ENCODE results near the gene YPEL3.
"Not testable (repeated sequence)": the region's sequence is repeated elsewhere in the genome, so short reads cannot be mapped to it uniquely, and the experiment has no call there.

YPEL3 gene

DNA sequence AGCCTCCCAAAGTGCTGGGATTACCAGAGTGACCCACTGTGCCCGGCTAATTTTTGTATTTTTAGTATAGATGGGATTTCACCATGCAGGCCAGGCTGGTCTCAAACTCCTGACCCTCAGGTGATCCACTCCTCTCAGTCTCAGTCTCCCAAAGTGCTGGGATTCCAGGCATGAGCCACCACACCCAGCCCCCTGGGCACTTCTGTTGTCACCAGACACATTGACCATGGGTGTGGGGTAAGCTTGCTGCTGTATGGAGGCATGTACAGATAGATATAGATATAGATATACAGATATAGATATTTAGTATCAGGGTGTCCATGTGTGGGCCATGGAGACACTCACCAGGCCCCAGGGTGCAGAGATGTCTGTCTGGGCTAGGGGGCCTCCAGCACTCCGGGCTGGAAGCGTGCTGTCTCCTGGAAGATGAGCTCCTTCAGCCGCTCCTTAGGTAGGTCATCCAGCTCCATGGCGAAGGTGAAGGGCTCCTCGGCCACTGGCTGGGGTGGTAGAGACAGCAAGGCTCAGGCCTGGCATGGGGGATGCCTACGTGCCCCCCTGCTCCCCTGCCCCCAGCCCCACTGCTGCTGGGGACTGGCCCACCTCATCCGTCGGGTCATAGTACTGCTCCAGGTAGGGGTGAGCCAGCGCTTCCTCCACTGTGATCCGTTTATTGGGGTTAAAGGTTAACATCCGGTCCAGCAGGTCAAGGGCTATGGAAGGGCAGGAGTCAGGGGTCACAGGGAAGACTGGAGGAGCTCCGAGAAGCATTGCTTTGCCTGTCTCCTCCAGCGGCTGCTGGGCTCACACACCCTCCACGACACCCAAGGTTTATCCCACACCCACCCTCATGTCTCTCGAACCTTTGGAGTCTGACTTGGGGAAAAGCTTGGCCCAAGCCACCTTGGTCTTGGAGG lies 20.5 kb upstream of the YPEL3 start:
- DNase-seq (ENCODE audit: low read depth) = no peak

DNA sequence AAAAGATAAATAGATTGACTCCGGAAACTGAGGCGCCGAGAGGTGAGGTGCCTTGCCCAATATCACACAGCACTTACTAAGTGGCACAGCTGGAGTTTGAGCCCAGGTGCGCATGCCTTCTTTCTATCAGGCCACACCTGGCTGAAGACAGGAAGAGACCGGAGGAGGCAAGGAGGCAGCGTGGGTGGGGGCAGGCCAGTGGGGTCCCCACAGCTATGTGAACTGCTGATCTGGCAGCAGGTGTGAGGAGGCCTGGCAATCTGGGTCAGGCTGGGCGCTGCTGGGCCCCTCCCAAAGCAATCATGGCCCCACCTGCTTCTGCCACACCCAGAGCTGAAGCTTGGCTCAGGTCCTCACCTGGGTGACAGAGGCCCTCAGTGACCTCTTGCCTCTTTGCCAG lies 19.2 kb upstream of the YPEL3 start:
- DNase-seq (ENCODE audit: low read depth) = no peak

DNA sequence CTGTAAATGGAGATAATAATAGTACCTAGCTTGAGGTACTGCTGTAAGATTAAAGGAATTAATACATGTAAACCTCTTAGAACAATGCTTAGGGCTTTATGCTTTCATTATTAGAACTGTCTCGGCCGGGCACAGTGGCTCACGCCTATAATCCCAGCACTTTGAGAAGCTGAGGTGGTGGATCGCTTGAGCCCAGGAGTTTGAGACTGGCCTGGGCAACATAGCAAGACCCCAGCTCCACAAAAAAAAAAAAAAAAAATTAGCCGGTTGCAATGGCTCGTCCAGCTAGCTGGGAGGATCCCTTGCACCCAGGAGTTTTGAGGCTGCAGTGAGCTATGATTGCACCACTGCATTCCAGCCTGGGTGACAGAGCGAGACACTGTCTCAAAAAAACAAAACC lies 18.8 kb upstream of the YPEL3 start:
- not testable (repeated sequence) for DNase-seq (ENCODE audit: low read depth)

DNA sequence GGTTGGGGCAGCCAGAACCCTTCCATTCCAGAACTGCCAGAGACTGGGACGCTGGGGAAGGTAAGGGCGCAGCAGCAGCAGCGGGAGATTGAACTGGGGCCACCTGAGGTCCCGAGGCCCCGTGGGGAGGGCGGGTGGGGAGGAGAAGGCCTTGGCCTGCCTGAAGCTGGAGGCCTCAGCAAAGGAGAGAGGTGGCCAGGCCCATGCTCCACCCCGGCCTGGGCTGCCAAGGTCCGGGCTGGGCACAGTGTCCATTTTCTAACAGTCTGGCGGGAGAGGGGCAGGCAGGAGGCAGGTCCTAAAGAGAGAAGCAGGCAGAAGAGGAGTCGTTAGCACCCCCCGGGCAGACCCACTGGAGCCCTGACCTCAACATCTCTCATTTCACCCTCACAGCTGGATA lies 18.4 kb upstream of the YPEL3 start:
- DNase-seq (ENCODE audit: low read depth) = no peak

DNA sequence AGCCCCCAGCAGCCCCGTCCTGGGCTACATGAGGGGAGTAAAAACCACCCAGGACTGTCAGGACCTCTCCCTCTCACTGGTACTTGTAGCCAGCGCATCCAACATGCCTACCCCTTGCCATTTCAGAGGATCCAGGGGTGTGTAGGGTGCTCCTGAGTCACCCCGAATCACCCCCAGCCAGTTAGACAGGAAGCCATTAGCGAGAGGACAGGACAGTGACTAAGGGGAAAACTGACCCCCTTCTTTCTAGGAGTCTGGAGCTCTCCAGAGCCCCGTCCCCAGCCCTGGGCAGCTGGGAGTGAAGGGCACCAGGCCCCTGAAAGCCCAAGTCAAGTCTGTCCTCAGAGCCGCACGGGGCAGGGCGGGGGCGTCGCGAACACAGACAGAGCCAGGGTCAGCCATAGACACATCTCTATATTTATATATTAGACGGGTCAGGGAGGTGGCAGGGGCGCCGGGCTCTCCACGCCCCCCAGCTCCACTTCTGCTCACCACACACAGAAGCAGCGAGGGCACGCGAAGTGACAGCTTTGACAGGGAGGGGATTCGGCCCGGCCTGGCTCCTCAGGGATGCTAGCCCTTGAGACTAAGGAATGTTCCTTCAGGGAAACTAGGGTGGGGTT lies 17.8 kb upstream of the YPEL3 start:
- DNase-seq (ENCODE audit: low read depth) = no peak

DNA sequence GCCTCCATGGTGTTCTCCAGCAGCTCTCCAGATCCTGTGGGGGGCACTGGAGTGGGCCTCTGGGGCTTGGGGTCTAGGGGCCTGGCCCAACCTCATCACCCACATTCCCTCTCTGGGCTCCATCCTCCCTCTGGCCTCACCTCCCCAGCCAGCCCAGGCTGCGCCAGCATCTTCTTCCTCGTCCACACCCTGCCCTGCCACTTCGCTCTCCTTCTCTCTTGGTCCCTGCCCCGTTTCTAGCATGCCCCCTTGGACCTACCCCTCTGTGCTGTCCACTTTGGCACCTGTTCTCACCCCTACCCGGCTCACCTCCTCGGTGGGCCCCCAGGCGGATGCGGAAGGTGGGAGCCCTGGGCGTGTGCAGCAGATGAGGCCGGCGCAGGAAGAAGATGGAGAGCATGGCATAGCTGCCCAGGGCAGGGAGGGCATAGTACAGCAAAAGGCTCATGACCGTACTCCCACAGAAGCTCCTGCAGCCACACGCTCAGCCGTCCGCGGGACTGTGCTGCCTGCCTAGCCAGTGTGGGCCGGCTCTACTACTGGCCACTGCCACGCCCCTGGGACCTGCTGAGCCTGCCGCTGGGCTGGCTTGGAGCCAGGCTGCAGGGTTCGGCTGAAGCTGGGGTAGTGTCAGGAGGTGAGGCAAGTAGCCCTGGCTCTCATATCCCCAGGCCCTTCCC lies 17.2 kb upstream of the YPEL3 start, which contains the start of gene GDPD3:
GDPD3 (minus strand) TSS at position 507 of the 680 bp plus-strand sequence; CDS start at position 448, 59 bp downstream.
- DNase-seq (ENCODE audit: low read depth) = no peak

DNA sequence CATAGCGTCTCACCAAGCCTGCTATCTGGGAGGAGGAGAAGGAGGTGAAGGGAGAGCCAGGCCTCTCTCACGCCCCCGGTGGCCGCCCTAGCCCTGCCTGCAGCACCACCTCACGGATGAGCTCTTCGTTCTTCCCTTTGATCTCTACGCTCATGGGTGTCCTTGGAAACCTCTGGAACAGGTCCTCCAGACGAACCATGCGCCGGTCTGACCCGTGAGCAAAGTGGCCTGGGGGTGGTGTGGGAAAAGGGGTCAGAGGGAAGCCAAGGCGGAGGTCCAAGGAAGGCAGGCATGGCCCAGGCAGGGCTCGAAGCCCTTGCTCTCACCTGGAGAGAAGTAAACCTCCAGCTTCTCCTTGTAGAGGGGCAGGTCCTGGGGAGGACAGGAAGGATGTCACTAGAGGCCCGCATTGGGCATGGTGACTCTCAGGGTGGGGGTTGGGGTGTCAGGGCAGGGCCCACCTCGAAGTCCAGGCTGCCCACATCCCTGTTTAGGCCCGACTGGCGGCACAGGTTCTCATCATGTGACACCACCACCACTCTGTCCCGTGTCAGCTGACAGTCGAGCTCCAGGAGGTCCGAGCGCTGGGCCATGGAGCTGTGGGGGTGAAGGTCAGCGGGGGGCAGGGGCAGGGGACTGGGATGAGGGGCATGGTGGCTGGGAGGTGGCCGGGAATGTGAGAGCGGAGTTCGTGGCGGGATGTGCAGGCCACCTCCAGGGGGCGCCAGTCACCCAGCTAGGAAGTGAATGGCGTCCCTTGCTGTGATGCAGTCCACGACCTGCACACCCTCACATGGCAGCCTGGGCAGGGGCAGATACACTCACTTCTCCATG lies 16.4 kb upstream of the YPEL3 start:
- DNase-seq (ENCODE audit: low read depth) = peak; percentile 37

DNA sequence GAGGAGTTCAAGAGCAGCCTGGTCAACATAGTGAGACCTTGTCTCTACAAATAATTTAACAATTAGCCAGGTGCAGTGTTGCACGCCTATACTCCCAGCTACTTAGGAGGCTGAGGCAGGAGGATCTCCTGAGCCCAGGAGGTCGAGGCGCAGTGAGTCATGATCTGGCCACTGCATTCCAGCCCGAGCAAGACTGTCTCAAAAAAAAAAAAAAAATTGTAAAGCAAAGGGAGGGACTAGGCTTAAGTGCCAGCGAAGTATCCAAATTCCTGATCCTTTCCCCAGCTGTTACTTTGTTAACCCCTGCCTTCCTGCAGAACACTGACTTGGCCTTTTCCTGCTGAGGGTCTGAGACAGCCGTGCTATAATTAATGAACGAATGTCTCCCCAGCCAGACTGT lies 14.6 kb upstream of the YPEL3 start:
- DNase-seq (ENCODE audit: low read depth) = no peak

DNA sequence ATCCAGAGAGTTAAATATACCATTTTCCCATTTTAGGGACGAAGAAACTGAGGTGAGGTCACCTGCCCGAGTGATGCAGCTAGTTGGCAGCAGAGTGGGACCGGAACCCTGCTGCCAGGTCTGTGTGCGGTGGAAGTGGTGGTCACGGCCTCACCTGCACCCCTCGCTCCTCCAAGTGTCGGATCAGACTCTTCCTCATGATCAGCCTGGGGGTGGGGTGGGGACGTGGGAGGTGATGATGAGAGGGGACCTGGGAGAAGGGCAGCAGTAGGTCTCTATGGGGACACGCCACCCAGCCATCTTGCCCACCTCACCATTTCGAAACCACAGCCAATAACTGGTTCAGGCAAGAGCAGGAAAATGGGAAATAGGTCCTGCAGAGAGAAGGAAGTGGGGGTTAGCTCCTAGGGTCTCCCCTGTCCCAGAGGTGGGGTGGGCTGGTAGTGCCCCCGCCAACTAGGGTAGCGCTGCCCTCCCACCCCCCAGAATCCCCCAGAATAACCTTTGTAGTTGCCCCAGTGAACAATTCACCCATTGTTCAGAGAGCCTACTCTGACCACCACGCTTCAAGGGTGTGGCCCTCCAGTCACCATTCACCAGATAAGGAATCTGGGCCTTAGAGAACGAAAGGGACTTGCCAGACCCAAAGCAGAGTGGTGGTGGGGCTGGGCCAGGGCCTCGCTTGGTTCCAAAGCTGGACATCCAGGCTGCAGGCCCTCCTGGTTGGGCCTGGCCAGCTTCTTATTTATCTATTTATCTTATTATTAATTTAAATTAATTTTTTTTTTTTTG lies 12.2 kb upstream of the YPEL3 start:
- no peak for DNase-seq (ENCODE audit: low read depth)

DNA sequence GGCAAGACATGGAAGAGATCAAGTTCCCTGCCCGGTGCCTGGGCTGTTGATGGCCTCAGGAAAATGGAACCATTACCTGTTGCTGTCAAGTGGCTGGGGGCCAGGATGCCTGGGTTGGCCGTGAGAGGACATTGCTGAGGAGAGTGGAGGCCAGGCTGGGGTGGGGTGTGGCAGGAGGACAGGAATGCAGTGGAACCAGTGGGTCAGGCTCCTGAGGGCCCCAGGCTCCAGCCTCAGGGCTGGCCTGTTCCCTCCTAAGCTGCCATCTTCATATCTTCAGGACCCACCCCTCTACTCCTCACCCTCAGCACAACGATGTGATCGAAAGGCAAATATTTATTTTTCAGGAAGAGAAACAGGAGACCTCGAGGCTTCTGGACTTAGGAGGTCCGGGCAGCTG lies 8.5 kb upstream of the YPEL3 start:
- DNase-seq (ENCODE audit: low read depth) = no peak

DNA sequence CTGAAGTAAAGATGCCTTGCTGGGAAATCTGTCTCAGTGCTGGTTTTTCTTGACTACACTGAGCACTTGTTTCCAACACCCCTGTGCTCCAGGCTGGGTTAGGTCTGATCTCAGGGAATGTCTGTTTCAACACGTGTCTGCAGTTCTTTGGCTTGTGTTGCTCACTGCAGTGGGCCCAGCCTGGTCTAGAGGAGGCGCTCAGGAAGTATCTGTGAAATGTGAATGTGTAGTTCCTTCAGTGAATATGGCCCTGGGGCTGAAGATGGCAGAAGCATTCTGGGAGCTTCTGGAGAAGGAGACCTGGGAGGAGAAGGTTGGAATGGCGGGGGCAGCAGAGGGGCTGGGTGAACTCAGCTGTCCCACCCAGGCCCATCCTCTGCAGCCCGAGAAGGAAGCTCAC lies 8.1 kb upstream of the YPEL3 start:
- DNase-seq (ENCODE audit: low read depth) = no peak

DNA sequence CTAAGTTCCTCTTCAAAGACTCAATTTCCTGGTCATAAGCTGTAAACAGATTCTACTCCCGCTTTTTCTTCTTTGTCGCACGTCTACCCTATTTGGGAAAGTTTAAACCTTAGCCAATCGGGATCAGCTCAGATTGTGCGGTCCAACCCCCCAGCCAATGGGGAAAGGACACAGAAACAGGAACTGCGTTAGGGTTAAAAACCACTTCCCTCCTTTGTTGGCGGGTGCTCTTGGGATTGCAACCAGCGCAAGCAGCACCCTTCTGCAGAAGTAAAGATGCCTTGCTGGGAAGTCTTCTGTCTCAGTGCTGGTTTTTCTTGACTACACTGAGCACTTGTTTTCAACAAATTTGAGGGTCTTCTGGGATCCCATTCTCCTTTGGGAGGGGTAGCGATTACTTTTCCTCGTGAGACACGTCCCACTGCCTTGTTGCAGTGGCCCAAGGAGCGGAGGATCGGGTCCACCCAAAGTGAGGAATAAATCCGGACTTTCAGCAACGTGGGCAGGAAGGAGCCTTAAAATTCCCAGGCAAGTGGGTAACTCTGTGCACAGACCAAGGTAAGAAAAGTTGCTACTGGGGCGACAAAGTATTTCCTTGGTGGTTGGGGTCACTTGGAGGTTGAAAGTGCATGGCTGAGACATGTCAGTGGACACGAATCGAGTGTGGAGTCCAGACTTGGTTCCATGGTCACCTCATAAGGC lies 1.0 kb upstream of the YPEL3 start:
- no peak for DNase-seq (ENCODE audit: low read depth)

DNA sequence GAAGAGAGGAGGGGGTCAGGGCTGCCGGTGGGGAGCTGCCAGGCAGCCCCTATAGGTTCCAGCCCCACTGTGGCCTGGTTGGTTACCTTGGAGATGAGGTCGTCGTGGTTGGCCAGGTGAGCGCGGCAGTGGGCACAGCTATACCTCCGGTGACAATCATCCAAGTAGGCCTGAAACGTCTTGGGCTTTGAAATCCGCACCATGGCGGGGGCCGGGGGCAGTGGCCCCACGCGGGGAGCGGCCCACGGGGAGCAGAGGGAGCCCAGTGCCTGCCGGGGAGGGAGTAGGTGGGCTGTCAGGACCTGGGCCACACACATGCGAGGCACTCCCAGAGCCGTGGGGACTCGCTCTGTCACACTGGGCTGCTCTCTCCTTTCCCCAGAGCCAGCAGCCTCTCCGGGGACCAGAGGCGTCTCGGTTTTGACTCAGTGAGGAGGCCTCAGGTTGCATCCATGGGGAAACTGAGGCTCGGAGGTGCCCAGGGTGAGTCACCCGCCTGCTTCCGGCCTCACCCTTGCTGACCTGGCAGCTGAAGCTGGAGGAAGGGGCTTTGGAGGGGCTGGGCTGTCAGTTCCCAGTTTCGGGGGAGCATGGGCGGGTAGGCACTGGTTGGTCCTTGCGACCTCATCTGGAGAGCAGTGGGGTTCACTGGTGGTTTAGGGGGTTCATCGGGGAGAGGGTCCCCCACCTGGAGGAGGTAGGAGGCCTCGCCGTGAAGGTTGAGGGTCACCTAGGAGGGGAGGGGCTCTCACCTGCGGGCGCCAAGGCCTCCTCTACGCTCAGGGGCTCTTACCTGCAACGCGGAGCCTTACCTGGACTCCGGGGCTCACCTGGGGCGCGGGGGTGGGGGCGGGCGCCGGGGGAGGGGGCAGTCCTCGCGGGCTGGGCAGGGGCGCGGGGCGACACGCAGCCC lies 591 bp downstream of the YPEL3 start:
- DNase-seq (ENCODE audit: low read depth) = no peak

DNA sequence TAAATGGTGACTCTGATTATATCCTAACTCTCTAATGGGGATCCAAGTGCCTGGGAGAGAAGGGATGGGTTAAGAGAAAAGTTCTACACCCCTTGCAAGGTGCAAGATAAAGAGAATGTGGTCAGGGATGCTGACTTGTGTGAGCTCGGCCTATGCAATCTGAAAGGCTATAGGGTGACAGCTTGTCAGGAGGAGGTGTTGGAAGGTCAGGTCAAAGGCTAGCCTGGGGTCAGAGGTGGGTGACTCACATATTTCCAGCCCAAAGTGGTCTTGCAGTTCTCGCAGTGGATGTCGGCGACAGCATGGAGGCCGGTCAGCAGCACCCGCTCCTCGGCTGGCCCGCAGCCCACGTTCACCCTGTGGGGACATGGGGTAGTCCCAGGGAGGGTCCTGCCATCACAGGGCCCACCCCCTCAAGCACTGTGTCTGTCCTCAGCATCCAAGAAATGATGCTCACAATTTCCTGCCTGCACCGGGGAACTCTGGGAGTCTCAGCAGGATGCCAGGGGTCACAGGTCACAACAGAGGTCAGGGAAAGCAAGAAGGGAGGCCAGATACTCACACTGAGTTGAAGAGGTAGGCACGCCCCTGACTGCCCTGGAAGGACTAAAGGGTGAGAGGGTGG lies 1.4 kb downstream of the YPEL3 start:
- no peak for DNase-seq (ENCODE audit: low read depth)

DNA sequence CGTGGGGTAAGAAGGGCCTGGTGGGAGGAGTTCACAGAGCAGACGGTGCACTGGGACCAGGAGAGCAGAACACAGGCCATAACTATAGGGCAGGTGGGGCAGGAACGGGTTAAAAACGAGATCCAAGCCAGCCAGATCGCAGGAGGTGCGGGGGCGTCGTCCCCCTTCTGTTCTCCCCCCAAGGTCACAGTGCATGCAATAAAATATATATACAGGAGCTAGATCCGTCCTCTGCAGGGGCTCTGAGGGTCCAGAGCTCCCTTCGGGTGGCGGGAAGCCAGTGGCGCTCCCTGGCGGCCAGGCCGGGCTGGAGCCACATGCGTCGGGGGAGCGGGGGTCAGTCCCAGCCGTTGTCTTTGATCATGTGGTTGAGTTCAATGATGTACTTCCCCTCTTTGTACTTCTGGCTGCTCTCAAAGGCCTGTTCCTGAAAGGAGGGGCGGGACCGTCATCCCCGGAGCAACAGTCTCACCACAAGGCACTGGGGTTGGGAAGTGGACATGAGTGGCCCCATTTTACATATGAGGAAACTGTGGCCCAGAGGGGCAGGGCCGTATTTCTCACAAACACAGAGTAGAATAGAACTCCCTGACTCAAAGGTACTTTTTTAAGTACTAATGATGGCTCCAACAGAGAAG lies 3.5 kb downstream of the YPEL3 start:
- DNase-seq (ENCODE audit: low read depth) = peak; percentile 26

DNA sequence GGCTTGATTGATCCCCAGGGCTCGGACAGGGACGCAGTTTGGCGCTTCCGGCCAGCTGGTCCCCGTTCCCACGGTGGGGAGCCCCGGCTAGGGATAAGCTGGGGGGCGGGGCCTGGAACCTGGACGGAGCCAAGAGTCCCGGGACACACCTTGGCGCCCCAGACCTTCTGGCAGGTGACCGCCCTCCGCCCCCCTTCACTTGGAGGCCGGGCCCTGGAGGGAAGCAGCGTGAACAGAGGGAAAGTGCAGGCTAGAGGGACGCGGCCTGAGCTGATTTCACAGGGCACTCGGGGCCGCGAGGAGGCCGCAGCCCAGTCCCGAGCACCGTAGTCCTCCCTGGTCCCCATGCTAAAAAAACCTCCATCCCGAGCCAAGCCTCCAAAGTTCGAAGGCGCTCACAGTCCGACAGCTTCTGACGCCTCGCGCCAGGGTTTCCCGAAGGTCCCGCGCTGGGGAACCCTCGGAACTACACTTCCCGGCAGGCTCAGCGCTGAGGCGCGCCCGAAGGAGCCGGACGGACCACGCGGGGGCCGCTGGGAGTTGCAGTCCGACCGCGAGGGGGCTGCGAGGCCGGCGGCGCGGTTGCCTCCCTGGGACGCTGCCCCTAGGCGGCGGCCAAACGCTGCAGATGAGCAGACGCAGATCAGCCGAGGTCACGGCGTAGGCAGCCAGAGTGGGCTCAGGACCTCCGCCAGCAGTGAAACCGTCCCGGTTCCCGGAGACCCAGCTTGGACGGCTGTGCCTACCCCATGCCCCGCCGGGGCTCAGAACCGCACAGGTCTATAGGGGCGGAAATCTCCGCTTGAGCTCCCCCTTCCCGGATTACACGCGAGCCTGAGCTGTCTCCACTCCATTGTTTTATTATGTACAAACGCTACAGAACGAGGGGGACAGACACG lies 4.3 kb downstream of the YPEL3 start, which contains the start of gene TBX6:
TBX6 (minus strand) TSS at position 451 of the 899 bp plus-strand sequence. CDS start 731 bp downstream, outside the sequence.
- DNase-seq (ENCODE audit: low read depth) = peak; percentile 81

All from stimulated activated CD8-positive, alpha-beta memory T cell treated with anti-CD3 and anti-CD28 coated beads, Interleukin-7, amount 100 ng/mL, for 24 hours (primary cell).